ENCODE results near the gene CKAP4.

CKAP4 gene

DNA sequence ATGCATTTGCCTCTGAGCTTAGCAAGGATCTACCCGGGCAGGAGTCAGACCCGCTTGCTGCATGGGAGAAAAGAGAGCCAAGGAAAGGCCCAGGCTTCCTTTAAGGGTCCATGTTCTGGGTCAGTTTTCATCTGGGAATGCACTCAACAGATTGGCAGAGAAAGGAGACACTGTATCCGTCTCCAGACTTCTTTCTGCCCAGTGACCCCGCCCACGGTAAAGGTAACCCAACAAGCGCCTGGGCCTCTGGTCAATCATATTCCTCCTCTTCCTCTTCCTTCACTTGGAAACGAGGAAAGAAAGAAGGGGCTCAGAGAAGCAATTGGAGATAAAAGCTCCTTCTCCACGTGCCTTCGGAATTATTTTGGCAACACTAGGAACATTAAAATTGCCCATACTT is 27.6 kb upstream of the CKAP4 start:
- H3K9ac ChIP-seq (ENCODE audit: low read depth in 1 of 2, low read length in 2 of 2) = no peak overlapping the region
- no peak overlapping the region for H3K27ac ChIP-seq (ENCODE audit: low read depth, low read length)
- no peaks in the 10 kb centered on the region for H3K36me3 ChIP-seq (ENCODE audit: control insufficient read depth in 1 of 2, insufficient read depth in 2 of 2, low read length in 2 of 2)
- no peaks in the 10 kb centered on the region for H3K27me3 ChIP-seq (ENCODE audit: control insufficient read depth in 1 of 2, insufficient read depth in 2 of 2, low read length in 2 of 2)
- peaks cover 9 to 10% of the 10 kb centered on the region in 2 donors for H3K4me1 ChIP-seq (ENCODE audit: control insufficient read depth in 1 of 2, insufficient read depth in 2 of 2, low read length in 2 of 2)
- no peaks in the 10 kb centered on the region for H3K9me3 ChIP-seq (ENCODE audit: control insufficient read depth in 1 of 2, low read length in 2 of 2)
- no peak overlapping the region for H3K4me3 ChIP-seq (ENCODE audit: low read depth in 1 of 2, low read length in 2 of 2)

- no peak overlapping the region for H3K9ac ChIP-seq (ENCODE audit: low read depth in 1 of 2, low read length in 2 of 2)
- H3K4me1 ChIP-seq (ENCODE audit: control insufficient read depth in 1 of 2, insufficient read depth in 2 of 2, low read length in 2 of 2) = peaks cover 9 to 10% of the 10 kb centered on the region in 2 donors
- no peak overlapping the region for H3K27ac ChIP-seq (ENCODE audit: low read depth, low read length)
These were observed 26.8 kb upstream of the CKAP4 start for GRCh38 chr12:106274575-106275121.

GRCh38 chr12:106274012-106274411 is 26.2 kb upstream of the CKAP4 start:
- Histone ChIP-seq H3K9me3 (ENCODE audit: control insufficient read depth in 1 of 2, low read length in 2 of 2) (no peaks in the 10 kb centered on the region), H3K9ac (ENCODE audit: low read depth in 1 of 2, low read length in 2 of 2) (no peak overlapping the region), H3K36me3 (ENCODE audit: control insufficient read depth in 1 of 2, insufficient read depth in 2 of 2, low read length in 2 of 2) (no peaks in the 10 kb centered on the region), H3K27ac (ENCODE audit: low read depth, low read length) (no peak overlapping the region), H3K27me3 (ENCODE audit: control insufficient read depth in 1 of 2, insufficient read depth in 2 of 2, low read length in 2 of 2) (no peaks in the 10 kb centered on the region), H3K4me1 (ENCODE audit: control insufficient read depth in 1 of 2, insufficient read depth in 2 of 2, low read length in 2 of 2) (peaks cover 9 to 10% of the 10 kb centered on the region in 2 donors), H3K4me3 (ENCODE audit: low read depth in 1 of 2, low read length in 2 of 2) (no peak overlapping the region)

More at GRCh38 chr12:106274575-106275121, 26.8 kb upstream of the CKAP4 start:
- no peaks in the 10 kb centered on the region for H3K36me3 ChIP-seq (ENCODE audit: control insufficient read depth in 1 of 2, insufficient read depth in 2 of 2, low read length in 2 of 2)
- no peaks in the 10 kb centered on the region for H3K9me3 ChIP-seq (ENCODE audit: control insufficient read depth in 1 of 2, low read length in 2 of 2)
- no peak overlapping the region for H3K4me3 ChIP-seq (ENCODE audit: low read depth in 1 of 2, low read length in 2 of 2)
- no peaks in the 10 kb centered on the region for H3K27me3 ChIP-seq (ENCODE audit: control insufficient read depth in 1 of 2, insufficient read depth in 2 of 2, low read length in 2 of 2)

GRCh38 chr12:106273491-106273890 is 25.7 kb upstream of the CKAP4 start:
- no peak overlapping the region for H3K9ac ChIP-seq (ENCODE audit: low read depth in 1 of 2, low read length in 2 of 2)
- no peaks in the 10 kb centered on the region for H3K9me3 ChIP-seq (ENCODE audit: control insufficient read depth in 1 of 2, low read length in 2 of 2)
- H3K27ac ChIP-seq (ENCODE audit: low read depth, low read length) = no peak overlapping the region
- H3K27me3 ChIP-seq (ENCODE audit: control insufficient read depth in 1 of 2, insufficient read depth in 2 of 2, low read length in 2 of 2) = no peaks in the 10 kb centered on the region
- peaks cover 9 to 10% of the 10 kb centered on the region in 2 donors for H3K4me1 ChIP-seq (ENCODE audit: control insufficient read depth in 1 of 2, insufficient read depth in 2 of 2, low read length in 2 of 2)
- H3K36me3 ChIP-seq (ENCODE audit: control insufficient read depth in 1 of 2, insufficient read depth in 2 of 2, low read length in 2 of 2) = no peaks in the 10 kb centered on the region
- H3K4me3 ChIP-seq (ENCODE audit: low read depth in 1 of 2, low read length in 2 of 2) = no peak overlapping the region

- H3K27me3 ChIP-seq (ENCODE audit: control insufficient read depth in 1 of 2, insufficient read depth in 2 of 2, low read length in 2 of 2) = no peaks in the 10 kb centered on the region
- no peak overlapping the region for H3K9ac ChIP-seq (ENCODE audit: low read depth in 1 of 2, low read length in 2 of 2)
- no peaks in the 10 kb centered on the region for H3K36me3 ChIP-seq (ENCODE audit: control insufficient read depth in 1 of 2, insufficient read depth in 2 of 2, low read length in 2 of 2)
- H3K4me1 ChIP-seq (ENCODE audit: control insufficient read depth in 1 of 2, insufficient read depth in 2 of 2, low read length in 2 of 2) = peaks cover 9 to 10% of the 10 kb centered on the region in 2 donors
- no peak overlapping the region for H3K4me3 ChIP-seq (ENCODE audit: low read depth in 1 of 2, low read length in 2 of 2)
- no peaks in the 10 kb centered on the region for H3K9me3 ChIP-seq (ENCODE audit: control insufficient read depth in 1 of 2, low read length in 2 of 2)
- H3K27ac ChIP-seq (ENCODE audit: low read depth, low read length) = no peak overlapping the region
These were observed 24.0 kb upstream of the CKAP4 start for GRCh38 chr12:106271575-106272505.

GRCh38 chr12:106269150-106269771 is 21.4 kb upstream of the CKAP4 start:
- Histone ChIP-seq H3K36me3 (ENCODE audit: control insufficient read depth in 1 of 2, insufficient read depth in 2 of 2, low read length in 2 of 2) (no peaks in the 10 kb centered on the region), H3K27me3 (ENCODE audit: control insufficient read depth in 1 of 2, insufficient read depth in 2 of 2, low read length in 2 of 2) (no peaks in the 10 kb centered on the region), H3K9ac (ENCODE audit: low read depth in 1 of 2, low read length in 2 of 2) (no peak overlapping the region), H3K4me1 (ENCODE audit: control insufficient read depth in 1 of 2, insufficient read depth in 2 of 2, low read length in 2 of 2) (peaks cover 1 to 4% of the 10 kb centered on the region in 2 donors), H3K4me3 (ENCODE audit: low read depth in 1 of 2, low read length in 2 of 2) (no peak overlapping the region), H3K27ac (ENCODE audit: low read depth, low read length) (no peak overlapping the region), H3K9me3 (ENCODE audit: control insufficient read depth in 1 of 2, low read length in 2 of 2) (no peaks in the 10 kb centered on the region)

GRCh38 chr12:106267535-106267934 is 19.7 kb upstream of the CKAP4 start:
- Histone ChIP-seq H3K4me3 (ENCODE audit: low read depth in 1 of 2, low read length in 2 of 2) (no peak overlapping the region), H3K4me1 (ENCODE audit: control insufficient read depth in 1 of 2, insufficient read depth in 2 of 2, low read length in 2 of 2) (peaks cover 0 to 4% of the 10 kb centered on the region in 2 donors), H3K9ac (ENCODE audit: low read depth in 1 of 2, low read length in 2 of 2) (no peak overlapping the region), H3K27me3 (ENCODE audit: control insufficient read depth in 1 of 2, insufficient read depth in 2 of 2, low read length in 2 of 2) (no peaks in the 10 kb centered on the region), H3K27ac (ENCODE audit: low read depth, low read length) (no peak overlapping the region), H3K9me3 (ENCODE audit: control insufficient read depth in 1 of 2, low read length in 2 of 2) (no peaks in the 10 kb centered on the region), H3K36me3 (ENCODE audit: control insufficient read depth in 1 of 2, insufficient read depth in 2 of 2, low read length in 2 of 2) (no peaks in the 10 kb centered on the region)

DNA sequence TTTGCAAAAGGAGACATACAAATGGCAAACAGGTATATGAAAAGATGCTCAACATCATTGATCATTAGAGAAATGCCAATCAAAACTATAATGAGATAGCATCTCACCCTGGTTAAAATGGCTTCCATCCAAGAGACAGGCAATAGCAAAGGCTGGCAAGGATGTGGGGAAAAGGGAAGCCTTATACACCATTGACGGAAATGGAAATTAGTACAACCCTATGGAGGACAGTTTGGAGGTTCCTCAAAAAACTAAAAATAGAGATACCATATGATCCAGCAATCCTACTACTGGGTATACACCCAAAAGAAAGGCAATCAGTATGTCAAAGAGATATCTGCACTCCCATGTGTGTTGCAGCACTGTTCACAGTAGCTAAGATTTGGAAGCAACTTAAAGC is 17.3 kb upstream of the CKAP4 start:
- Histone ChIP-seq H3K36me3 (ENCODE audit: control insufficient read depth in 1 of 2, insufficient read depth in 2 of 2, low read length in 2 of 2) (no peaks in the 10 kb centered on the region), H3K27me3 (ENCODE audit: control insufficient read depth in 1 of 2, insufficient read depth in 2 of 2, low read length in 2 of 2) (no peaks in the 10 kb centered on the region), H3K27ac (ENCODE audit: low read depth, low read length) (no peak overlapping the region), H3K9me3 (ENCODE audit: control insufficient read depth in 1 of 2, low read length in 2 of 2) (no peaks in the 10 kb centered on the region), H3K9ac (ENCODE audit: low read depth in 1 of 2, low read length in 2 of 2) (no peak overlapping the region), H3K4me1 (ENCODE audit: control insufficient read depth in 1 of 2, insufficient read depth in 2 of 2, low read length in 2 of 2) (no peaks in the 10 kb centered on the region), H3K4me3 (ENCODE audit: low read depth in 1 of 2, low read length in 2 of 2) (no peak overlapping the region)

DNA sequence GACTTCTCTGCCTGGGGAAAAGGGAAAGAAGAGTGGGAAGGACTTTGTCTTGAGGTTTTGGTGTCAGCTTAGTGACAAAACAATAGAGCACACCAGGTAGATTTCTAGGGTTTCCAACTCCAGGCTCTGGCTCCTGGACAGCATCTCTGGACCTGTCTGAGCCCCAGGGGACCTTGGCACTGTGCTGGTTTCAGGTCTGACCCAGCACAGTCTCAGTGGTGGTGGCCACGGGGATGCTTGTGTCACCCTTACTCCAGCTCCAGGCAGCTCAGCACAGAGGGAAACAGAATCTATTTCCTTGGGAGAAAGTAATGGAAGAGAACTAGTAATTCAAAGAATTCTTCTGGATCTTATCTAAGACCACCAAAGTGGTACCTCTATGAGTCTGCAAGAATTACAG is 11.1 kb upstream of the CKAP4 start:
- no peaks in the 10 kb centered on the region for H3K27me3 ChIP-seq (ENCODE audit: control insufficient read depth in 1 of 2, insufficient read depth in 2 of 2, low read length in 2 of 2)

GRCh38 chr12:106258226-106258625 is 10.4 kb upstream of the CKAP4 start:
- no peak overlapping the region for H3K9ac ChIP-seq (ENCODE audit: low read depth in 1 of 2, low read length in 2 of 2)
- no peaks in the 10 kb centered on the region for H3K27me3 ChIP-seq (ENCODE audit: control insufficient read depth in 1 of 2, insufficient read depth in 2 of 2, low read length in 2 of 2)
- H3K27ac ChIP-seq (ENCODE audit: low read depth, low read length) = no peak overlapping the region
- H3K9me3 ChIP-seq (ENCODE audit: control insufficient read depth in 1 of 2, low read length in 2 of 2) = no peaks in the 10 kb centered on the region
- no peaks in the 10 kb centered on the region for H3K4me1 ChIP-seq (ENCODE audit: control insufficient read depth in 1 of 2, insufficient read depth in 2 of 2, low read length in 2 of 2)
- no peaks in the 10 kb centered on the region for H3K36me3 ChIP-seq (ENCODE audit: control insufficient read depth in 1 of 2, insufficient read depth in 2 of 2, low read length in 2 of 2)
- no peak overlapping the region for H3K4me3 ChIP-seq (ENCODE audit: low read depth in 1 of 2, low read length in 2 of 2)

More for the DNA sequence above, 11.1 kb upstream of the CKAP4 start:
- no peaks in the 10 kb centered on the region for H3K36me3 ChIP-seq (ENCODE audit: control insufficient read depth in 1 of 2, insufficient read depth in 2 of 2, low read length in 2 of 2)
- H3K4me3 ChIP-seq (ENCODE audit: low read depth in 1 of 2, low read length in 2 of 2) = no peak overlapping the region
- no peaks in the 10 kb centered on the region for H3K9me3 ChIP-seq (ENCODE audit: control insufficient read depth in 1 of 2, low read length in 2 of 2)
- no peaks in the 10 kb centered on the region for H3K4me1 ChIP-seq (ENCODE audit: control insufficient read depth in 1 of 2, insufficient read depth in 2 of 2, low read length in 2 of 2)
- H3K9ac ChIP-seq (ENCODE audit: low read depth in 1 of 2, low read length in 2 of 2) = no peak overlapping the region
- H3K27ac ChIP-seq (ENCODE audit: low read depth, low read length) = no peak overlapping the region

Data from duodenal mucosa (tissue), 2 donors.